SHP77 (cell line): ENCODE data around the gene ADGRB2.

Experiments
- DNase-seq, 2 experiments: peaks; one replicate each; lab custom pipeline; 2025; lab: John Stamatoyannopoulos, UW

ADGRB2 gene

GRCh38 chr1:31795096-31795675 lies 31.0 kb upstream of the ADGRB2 start:
- no peak for DNase-seq

DNA sequence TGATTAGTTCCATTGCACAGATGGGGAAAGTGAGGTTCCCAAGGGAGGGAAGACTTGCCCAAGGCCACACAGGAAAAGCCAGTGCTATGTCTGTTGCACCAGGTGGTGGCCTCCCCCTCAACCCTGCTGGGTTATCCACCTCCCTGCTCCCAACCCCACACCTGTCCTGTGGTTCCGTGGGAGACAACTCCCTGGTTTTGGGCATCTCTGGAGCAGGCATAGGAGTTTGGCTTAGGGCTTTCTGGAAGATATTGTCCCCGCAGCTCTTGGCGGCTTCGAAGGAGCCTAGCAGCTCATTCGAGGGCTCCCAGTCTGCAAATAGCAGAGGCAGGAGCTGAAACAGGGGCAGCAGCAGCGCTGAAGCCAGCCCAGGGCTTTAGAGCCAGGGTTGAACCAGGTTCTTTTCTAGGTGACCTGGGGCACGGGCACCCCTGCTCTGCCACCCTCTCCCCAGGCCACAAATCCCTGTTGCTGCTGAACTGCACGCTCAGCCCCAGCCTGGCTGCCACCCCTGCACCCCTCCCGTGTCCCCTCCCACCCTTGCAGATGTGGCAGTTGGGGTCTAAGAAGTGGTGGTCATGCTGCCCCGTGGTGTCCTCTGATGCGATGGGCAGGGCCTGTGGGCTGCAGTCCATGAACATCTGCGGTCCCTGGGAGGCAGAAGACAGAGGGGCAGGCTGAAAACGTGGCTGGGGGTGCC lies 29.6 kb upstream of the ADGRB2 start:
- no peak for DNase-seq

DNA sequence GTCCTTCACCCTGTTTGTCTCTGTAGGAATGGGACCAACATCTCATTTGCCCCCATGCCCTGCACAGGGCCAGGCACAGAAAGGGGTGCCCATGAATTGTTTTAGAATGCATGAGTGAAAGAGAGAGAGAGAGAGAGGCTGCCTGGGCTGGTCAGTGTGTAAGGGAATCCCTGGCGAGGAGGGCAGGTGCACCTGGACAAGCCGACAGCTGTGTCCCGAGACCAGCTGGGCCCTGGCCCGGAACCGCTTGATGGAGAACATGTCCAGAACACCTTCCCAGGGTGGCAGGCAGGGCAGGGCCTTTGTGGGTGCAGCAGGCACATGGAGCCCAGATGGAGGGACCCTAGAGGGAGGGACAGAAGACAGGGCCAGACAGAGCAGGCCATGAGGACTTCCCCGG lies 28.9 kb upstream of the ADGRB2 start:
- DNase-seq: no peak

GRCh38 chr1:31792541-31792940 lies 28.4 kb upstream of the ADGRB2 start:
- no peak for DNase-seq

DNA sequence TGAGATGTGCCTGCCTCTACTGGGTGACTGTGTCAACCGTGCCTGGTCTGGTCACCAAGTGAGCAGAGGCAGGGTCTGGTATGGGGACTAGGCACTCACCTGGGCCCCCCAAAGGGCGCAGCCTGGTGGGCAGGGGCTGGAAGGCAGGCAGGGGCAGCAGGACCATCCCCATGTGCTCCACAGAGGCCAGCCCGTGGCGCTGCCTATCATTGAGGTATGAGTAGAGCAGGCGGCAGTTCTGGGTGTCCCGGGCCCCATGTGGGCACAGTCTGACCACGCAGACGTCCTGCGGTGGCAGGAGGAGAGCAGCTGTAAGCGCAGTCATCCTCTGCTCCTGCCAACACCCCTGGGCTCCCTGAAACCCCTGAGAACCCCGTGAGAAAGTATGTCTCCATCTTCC lies 28.0 kb upstream of the ADGRB2 start:
- DNase-seq: no peak

GRCh38 chr1:31791131-31791858 lies 27.2 kb upstream of the ADGRB2 start:
- no peak for DNase-seq

DNA sequence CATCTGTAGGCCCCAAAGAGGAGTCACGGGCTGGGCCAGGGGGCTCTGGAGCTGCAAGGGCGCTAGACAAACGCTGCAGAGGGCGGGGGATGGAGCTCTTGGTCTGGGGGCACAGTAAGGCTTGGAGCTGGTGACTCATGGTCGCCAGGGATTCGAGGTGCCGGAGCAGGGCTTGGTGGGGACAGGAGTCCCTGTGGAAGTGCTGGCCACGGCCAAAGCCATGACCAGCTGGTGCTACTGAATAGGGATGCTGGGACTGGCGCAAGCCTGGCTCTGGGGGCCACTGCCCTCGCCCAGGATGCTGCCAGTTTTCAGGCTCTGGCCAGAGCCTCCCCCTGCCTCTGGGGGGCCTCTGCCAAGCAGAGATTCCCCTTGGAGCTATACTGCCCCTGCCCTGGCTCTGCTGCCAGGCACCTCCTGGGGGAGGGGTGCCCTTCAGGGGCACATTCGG lies 26.5 kb upstream of the ADGRB2 start:
- DNase-seq: no peak

DNA sequence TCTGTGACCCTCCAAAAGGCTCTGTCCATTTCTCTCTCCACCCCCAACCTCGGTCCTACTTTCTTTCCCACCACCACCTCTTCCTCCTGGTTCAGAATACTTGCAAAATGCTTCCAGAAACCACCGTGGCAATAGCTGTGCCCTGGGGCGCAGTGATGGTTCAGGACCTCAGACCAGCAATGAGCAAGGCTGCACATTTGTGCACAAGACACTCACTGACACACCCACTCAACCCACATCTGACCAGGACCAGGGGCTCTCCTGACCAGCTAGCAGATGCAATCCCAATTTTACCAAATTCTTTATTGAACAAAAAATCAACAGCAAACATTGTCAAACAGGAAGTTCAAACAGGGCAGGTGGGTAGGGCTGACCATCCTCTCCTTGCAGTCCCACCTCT lies 26.0 kb upstream of the ADGRB2 start:
- DNase-seq: no peak

DNA sequence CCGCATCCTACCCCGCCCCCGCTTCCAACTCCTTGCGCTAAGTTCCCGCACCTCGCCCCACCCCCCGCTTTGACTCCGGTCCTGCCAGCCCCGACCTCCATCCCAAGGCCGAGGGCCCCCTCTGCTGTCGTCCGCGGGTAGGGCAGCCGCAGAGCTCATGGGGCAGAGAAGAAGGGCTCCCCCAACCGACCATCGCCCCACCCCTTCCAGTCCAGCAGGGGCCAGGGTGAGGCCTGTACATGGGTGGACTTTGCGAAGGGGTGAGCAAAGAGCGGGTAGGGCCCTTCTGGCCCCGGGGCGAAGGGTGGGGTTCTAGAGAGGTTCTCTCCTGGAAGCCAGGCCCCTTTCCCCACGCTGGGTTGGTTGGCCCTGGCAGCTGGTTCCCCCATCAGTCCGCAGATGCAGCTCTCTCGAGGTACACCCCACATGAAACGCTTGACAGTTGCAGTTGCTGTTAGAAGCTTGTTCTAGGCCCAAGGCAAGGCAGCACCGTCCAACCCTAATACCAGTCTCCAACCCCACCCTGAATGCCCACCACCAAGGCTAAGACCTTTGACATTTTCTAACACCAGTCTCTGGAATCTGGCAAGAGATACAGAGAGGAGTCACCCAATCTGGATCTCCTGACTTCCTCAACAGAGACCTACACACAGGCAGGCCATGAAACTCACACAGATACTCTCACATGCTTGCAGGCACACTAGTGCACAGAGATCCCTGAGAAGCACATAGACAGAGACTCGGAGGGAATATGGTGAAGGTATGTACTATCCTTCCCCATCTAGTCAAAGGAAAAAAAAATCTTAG lies 25.3 kb upstream of the ADGRB2 start:
- peak; percentile 91 for DNase-seq

DNA sequence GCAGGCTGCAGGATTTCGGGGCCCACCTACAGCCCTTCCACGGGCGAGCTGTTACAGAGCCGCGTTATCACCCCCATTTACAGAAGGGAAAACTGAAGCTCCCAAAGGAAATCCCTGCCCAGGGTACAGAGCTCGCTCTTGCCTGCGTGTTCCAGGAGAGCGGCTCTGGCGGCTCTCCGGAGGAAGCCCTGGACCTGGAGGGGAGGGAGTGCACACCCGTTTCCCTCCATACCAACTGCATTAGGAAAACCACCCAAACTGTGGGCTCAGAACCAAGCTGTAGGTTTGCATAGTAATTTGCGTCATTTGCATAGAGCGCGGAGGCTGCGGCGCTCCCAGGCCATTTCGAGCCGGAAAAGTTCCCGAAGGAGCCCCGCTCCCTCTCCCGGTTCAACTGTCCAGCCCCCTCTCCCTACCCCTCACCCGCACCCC lies 24.7 kb upstream of the ADGRB2 start:
- no peak for DNase-seq

GRCh38 chr1:31788138-31788824 lies 24.1 kb upstream of the ADGRB2 start:
- DNase-seq: peak; percentile 80 to 86

GRCh38 chr1:31787786-31788137 lies 23.6 kb upstream of the ADGRB2 start:
- no peak for DNase-seq

DNA sequence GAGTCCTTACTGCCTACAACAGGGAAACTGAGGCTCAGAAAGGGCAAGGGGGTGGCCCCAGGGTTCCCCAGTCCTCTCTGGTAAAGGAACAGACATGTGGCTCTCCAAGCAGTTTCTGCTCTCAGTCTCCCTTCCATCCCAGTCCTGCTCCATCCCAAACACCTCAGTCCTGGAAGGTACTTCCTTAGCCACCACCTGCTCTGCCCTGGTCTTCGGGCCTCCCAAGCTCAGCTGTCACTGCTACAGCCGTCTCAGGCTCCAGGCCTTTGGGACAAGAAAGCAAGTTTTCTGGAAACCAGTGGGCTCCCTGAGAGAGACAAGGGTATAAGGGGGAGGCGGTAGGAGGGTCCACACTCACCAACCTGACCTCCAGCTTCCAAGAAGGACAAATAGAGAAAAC lies 23.1 kb upstream of the ADGRB2 start:
- DNase-seq: no peak

GRCh38 chr1:31786366-31787060 lies 22.4 kb upstream of the ADGRB2 start:
- DNase-seq: no peak

- no peak for DNase-seq
Observed at GRCh38 chr1:31785947-31786290, 21.8 kb upstream of the ADGRB2 start.

GRCh38 chr1:31785020-31785946 lies 21.1 kb upstream of the ADGRB2 start:
- DNase-seq: no peak

DNA sequence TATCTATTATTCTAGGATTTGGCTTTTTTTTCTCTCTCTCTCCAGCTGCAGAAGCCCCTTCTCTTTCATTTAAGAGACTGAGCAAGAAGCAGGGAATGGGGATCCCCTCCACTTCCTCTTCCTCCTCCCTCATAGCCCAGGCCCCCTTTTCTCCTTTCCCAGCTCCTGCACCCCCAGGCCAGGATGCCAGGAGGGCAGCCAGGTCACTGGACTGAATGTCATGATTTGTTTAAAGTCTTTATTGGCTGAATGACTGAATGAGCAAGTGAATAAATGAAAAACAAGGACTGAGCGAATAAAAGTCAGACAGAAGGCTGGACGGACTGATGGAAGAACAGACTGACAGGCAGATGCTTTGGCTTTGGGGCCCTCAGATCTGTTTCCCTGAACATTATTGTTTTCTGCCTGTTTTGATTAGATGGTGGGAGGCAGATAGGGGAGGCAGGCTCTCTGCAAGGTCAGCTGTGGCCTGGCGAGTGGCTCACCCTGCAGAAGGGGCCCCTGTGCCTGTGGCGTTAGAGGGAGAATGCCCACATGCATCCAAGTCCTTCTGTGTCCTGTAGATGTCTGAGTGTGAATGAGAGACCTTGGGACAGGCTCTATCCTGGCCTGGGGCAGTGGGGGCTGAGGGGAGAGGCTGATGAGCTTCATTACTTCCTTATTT lies 20.3 kb upstream of the ADGRB2 start:
- DNase-seq: no peak

GRCh38 chr1:31783846-31784245 lies 19.7 kb upstream of the ADGRB2 start:
- DNase-seq: no peak
